Inflammatory macrophage treated with lipopolysaccharide for 1 hour (primary cell): Measurements from ENCODE around the gene PRR11.
"Not testable (repeated sequence)": the region's sequence is repeated elsewhere in the genome, so short reads cannot be mapped to it uniquely, and the experiment has no call there.

Experiments used
- DNase-seq, 2 donors: peaks; one replicate each; pipeline ENCODE4 v3.0.0-alpha.2; 2020 to 2022

PRR11 gene

GRCh38 chr17:59152925-59153324, 2.6 kb upstream of the PRR11 start:
- no peak for DNase-seq

- DNase-seq, result peak in 1 of 2 donors; percentile 12
These were observed 1.2 kb upstream of the PRR11 start for GRCh38 chr17:59154292-59154720.

- DNase-seq, result no peak
These were observed 666 bp upstream of the PRR11 start, which contains the start of gene SKA2 for GRCh38 chr17:59154721-59155438. TSS of gene SKA2 (minus strand) at chr17:59155186. CDS start at chr17:59155163, 23 bp downstream.

- DNase-seq, result peak; percentile 18 to 22
These were observed 4.8 kb downstream of the PRR11 start for GRCh38 chr17:59160157-59161025.

GRCh38 chr17:59161477-59161876, 5.9 kb downstream of the PRR11 start:
- no peak for DNase-seq

- peak; percentile 13 to 46 for DNase-seq
These were observed 10.4 kb downstream of the PRR11 start for GRCh38 chr17:59165933-59166342.

- peak; percentile 73 to 81 for DNase-seq
These were observed 12.0 kb downstream of the PRR11 start for GRCh38 chr17:59167571-59168001.

- DNase-seq, result no peak
These were observed 17.0 kb downstream of the PRR11 start for GRCh38 chr17:59172436-59173004.

- no peak for DNase-seq
These were observed 19.1 kb downstream of the PRR11 start for GRCh38 chr17:59174671-59175070.

- no peak for DNase-seq
These were observed 19.5 kb downstream of the PRR11 start for GRCh38 chr17:59175076-59175475.

- no peak for DNase-seq
These were observed 22.9 kb downstream of the PRR11 start for GRCh38 chr17:59178266-59178985.

GRCh38 chr17:59179601-59180000, 24.1 kb downstream of the PRR11 start:
- not testable (repeated sequence) for DNase-seq

GRCh38 chr17:59180626-59181025, 25.1 kb downstream of the PRR11 start:
- DNase-seq, result no peak

GRCh38 chr17:59181481-59181880, 25.9 kb downstream of the PRR11 start:
- no peak for DNase-seq

- no peak for DNase-seq
These were observed 30.5 kb downstream of the PRR11 start for GRCh38 chr17:59185997-59186396.

GRCh38 chr17:59186850-59187249, 31.3 kb downstream of the PRR11 start:
- DNase-seq, result no peak

- DNase-seq, result no peak
These were observed 35.3 kb downstream of the PRR11 start for GRCh38 chr17:59190806-59191205.

GRCh38 chr17:59193336-59193862, 37.9 kb downstream of the PRR11 start:
- no peak for DNase-seq

- no peak for DNase-seq
These were observed 43.9 kb downstream of the PRR11 start for GRCh38 chr17:59199398-59199797.

GRCh38 chr17:59202320-59202719, 46.8 kb downstream of the PRR11 start:
- DNase-seq, result no peak

GRCh38 chr17:59219370-59219769, 63.8 kb downstream of the PRR11 start:
- no peak for DNase-seq

- DNase-seq, result peak in 1 of 2 donors; percentile 1
These were observed 64.4 kb downstream of the PRR11 start for GRCh38 chr17:59219992-59220327.
